Measurements from ENCODE around the gene MIER3.

Gene MIER3

GRCh38 chr5:56893251-56893951 lies 58.5 kb downstream of the MIER3 start:
- no peak overlapping the region for H3K4me3 ChIP-seq (ENCODE audit: control insufficient read depth, low read depth, low read length)
- no peak for TF ChIP-seq CTCF (IDR thresholded peaks at IDR 0.05; ENCODE audit: control insufficient read depth, insufficient read depth, low read depth, low read length, missing control alignments)
- DNase-seq (ENCODE audit: low read depth): no peak

GRCh38 chr5:56881571-56881970 lies 70.4 kb downstream of the MIER3 start:
- no peak for TF ChIP-seq CTCF (IDR thresholded peaks at IDR 0.05; ENCODE audit: control insufficient read depth, insufficient read depth, low read depth, low read length, missing control alignments)
- H3K4me3 ChIP-seq (ENCODE audit: control insufficient read depth, low read depth, low read length): no peak overlapping the region
- DNase-seq (ENCODE audit: low read depth): no peak

GRCh38 chr5:56876327-56876726 lies 75.6 kb downstream of the MIER3 start:
- no peak overlapping the region for H3K4me3 ChIP-seq (ENCODE audit: control insufficient read depth, low read depth, low read length)
- DNase-seq (ENCODE audit: low read depth): no peak
- TF ChIP-seq CTCF (IDR thresholded peaks at IDR 0.05; ENCODE audit: control insufficient read depth, insufficient read depth, low read depth, low read length, missing control alignments): no peak

DNA sequence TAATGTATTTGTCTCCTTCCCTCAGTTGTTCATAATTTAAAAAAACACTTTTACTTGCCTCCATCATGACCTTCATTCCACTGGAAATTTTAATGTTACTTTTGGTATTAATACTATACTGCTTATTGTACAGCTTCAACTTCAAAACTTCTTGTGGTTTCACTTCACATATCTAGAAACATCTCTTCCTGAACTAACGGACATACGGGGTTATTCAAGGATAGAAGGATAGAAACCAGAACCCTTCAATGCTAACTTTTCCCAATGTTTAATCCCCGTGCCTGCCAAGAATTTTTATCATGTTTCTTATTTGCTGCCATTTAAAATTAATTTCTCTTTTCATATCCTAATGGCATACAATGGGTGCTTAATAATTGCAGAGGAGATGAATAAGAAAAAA lies 78.9 kb downstream of the MIER3 start:
- TF ChIP-seq CTCF (IDR thresholded peaks at IDR 0.05; ENCODE audit: control insufficient read depth, insufficient read depth, low read depth, low read length, missing control alignments): no peak

GRCh38 chr5:56871777-56872176 lies 80.1 kb downstream of the MIER3 start:
- no peak overlapping the region for H3K4me3 ChIP-seq (ENCODE audit: control insufficient read depth, low read depth, low read length)
- DNase-seq (ENCODE audit: low read depth): no peak
- TF ChIP-seq CTCF (IDR thresholded peaks at IDR 0.05; ENCODE audit: control insufficient read depth, insufficient read depth, low read depth, low read length, missing control alignments): no peak

More for the DNA sequence above, 78.9 kb downstream of the MIER3 start:
- no peak overlapping the region for H3K4me3 ChIP-seq (ENCODE audit: control insufficient read depth, low read depth, low read length)
- DNase-seq (ENCODE audit: low read depth): no peak
